ENCODE data around the gene KPNA5.
"Not testable (repeated sequence)": the region's sequence is repeated elsewhere in the genome, so short reads cannot be mapped to it uniquely, and the experiment has no call there.

Gene KPNA5

GRCh38 chr6:116705917-116706316 is 24.9 kb downstream of the KPNA5 start:
- no peak for DNase-seq

DNA sequence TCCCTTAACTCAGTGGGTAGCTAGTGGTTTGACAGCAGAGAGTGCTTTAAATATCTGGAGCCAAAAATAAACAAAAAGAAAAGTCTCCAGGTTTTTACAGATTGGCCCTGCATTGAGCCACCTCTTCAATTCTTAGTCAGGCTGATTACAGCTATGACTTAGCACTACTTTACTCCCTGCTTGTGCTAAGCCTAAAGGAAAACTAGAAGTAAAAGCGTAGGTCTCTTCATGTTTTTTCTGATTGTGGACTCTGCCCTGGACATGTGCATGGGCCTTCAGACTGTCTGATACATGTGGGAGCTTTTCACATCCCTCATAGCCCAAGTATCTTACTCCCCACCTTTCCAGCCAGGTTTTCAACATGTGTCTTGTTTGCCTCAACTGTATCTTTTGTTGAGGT is 33.3 kb downstream of the KPNA5 start:
- DNase-seq: no peak

DNA sequence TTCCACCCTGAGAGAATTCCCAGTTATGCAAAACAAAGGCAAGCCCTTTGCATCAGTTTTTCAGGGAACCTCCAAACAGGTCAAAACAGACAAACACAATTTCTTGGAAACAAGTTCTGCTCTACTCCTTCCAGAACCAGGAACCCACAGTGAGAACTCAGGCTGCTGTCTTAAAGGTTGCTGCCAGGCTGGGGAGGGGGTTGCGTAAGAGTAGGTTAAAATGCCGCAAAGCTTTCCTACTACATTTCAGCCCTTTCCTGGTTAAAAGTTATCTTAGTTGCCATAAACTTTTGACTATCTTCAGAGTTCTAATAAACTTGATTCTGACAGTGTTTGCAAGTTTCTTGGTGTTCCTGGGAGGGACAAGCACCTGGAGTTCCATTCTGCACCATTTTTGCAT is 33.8 kb downstream of the KPNA5 start:
- DNase-seq: no peak

- no peak for DNase-seq
Observed at GRCh38 chr6:116726947-116727346, 45.9 kb downstream of the KPNA5 start.

DNA sequence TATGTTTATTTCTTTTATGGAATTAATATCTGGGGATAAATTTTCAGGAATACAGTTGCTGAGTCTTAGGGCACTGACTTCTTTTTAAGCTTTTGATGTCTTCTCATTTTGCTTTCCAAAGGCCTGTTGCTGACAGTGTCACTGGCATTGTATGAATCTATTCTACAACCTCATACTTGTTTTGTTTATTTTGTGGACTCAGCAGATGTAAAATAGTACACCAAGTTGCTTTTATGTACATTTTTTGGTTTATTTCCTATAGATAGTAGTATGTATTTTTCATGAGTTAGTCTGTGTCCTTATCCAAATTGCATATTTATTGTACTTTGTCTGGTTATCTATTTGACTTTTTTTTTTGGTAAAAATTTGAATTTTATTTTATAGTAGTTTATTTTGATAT is 49.5 kb downstream of the KPNA5 start:
- no peak for DNase-seq

- no peak for DNase-seq
Observed at GRCh38 chr6:116737004-116737403, 56.0 kb downstream of the KPNA5 start.

DNA sequence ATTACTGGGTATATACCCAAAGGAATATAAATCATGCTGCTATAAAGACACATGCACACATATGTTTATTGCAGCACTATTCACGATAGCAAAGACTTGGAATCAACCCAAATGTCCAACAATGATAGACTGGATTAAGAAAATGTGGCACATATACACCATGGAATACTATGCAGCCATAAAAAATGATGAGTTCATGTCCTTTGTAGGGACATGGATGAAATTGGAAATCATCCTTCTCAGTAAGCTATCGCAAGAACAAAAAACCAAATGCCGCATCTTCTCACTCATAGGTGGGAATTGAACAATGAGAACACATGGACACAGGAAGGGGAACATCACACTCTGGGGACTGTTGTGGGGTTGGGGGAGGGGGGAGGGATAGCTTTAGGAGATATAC is 59.5 kb downstream of the KPNA5 start:
- DNase-seq: not testable (repeated sequence)

GRCh38 chr6:116741571-116741970 is 60.6 kb downstream of the KPNA5 start:
- no peak for DNase-seq

- DNase-seq: no peak
Observed at GRCh38 chr6:116745176-116745575, 64.2 kb downstream of the KPNA5 start.

GRCh38 chr6:116761779-116762178 is 80.8 kb downstream of the KPNA5 start:
- no peak for DNase-seq

GRCh38 chr6:116762235-116762634 is 81.2 kb downstream of the KPNA5 start:
- DNase-seq: no peak

DNA sequence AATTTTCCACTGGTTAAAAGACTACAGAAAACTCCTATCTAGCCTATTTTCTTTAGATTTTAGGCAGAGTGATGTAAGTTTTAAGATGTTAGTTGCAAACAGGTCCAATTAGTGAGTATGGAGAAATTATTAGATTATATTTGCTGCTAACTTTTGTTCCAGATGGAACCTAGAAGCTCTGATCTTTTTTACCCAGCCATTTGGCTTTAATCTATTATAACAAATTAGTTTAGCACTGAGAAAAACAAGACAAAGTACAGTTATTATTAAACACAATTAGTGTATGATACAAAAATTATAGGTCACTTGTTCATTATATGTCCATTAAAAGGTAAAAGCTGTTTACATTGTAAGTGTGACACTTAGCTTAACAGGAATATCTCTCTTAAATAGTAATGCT is 82.0 kb downstream of the KPNA5 start:
- DNase-seq: no peak

GRCh38 chr6:116763906-116764628 is 83.1 kb downstream of the KPNA5 start:
- no peak for DNase-seq

DNA sequence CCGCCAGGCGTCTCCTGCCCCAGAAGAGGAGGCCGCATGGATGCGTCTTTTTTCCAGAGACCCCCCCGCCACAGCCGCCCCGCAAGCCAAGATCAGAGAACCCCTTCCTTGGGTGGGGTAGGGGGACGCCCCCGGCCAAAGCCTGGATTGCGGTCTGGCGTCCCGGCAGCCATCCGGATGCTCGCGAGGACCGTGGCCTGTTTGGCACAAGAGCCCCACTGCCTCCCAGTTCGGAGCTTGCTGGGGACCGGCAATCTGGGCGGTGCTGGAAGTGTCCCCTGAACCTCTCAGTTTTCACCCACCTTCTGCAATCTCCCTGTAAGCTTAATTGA is 83.6 kb downstream of the KPNA5 start:
- DNase-seq: no peak

DNA sequence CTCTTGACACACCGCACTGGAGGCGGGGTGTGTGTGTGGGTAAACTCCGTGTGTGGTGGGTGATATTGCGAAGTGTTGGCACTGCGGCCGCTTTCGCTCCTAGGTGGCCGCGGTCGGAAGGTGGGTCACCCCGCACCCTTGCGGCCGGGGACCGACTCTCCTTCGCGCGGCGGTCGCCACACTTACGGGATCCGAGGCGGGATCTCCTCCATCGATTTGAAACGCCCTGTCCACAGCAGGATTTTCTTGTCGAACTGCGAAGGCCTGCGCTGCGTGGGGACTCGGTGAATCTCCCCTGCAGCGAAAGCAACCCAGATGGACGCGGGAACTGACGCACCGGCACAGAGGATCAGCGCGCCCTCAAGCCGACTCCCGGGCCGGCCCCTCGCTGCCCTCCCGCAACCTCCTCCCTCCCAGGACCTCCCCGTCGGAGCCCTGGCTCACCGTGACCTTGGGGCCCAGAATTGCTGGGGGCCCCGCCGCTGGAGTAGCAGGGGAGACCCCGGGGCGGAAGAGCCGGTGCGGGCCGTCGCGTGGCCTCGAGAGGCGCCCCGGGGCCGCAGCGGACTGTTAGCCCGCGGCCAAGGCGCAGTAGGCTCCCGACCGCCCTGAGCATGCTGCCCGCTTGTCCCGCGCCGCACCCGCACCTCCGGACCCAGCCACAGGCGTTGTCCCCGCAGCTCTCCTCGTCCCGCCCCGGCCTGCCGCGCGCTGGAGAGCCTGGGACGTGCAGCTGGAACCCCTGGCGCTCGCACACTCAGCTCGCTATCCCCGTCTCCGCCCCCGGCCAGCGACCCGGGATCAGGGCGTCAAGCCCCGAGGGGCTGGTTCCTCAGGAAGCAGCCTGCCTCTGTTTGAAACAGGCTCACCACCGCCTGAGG is 84.2 kb downstream of the KPNA5 start, which contains the start of gene FAM162B:
Gene FAM162B (minus strand): TSS at position 759 of the 881 bp plus-strand sequence. CDS start 143 bp downstream, at position 616.
- no peak for DNase-seq

DNA sequence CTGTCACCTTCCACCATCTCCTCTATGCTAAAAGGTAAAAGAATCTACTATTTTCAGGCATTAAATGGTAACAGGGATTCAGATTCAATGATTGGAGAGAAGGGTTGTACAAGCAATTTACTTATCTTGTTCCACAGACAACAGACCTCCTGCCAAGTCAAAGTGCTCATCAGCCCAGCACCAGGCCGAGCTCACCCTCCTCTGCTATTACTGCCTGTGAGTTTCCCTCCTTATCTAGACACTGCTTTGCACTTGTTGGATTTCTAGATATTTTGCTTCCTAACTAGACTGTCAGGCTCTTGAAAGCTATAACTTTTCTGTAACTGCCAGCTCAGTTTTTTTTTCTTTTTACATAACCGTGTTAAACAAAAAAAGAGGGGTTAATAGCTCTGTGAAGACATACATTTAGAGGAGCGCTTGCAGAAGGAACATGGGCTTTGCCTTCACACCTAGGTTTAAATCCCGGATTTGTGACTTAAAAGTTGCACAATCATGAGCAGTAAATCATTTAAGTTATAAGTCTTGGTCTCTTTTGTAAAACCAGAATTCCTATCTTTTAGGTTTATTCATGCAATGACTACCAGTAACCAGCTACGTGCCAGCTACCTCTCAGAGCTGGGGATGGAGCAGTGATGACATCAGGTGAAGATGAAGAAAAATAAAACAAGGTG is 85.6 kb downstream of the KPNA5 start:
- no peak for DNase-seq

DNA sequence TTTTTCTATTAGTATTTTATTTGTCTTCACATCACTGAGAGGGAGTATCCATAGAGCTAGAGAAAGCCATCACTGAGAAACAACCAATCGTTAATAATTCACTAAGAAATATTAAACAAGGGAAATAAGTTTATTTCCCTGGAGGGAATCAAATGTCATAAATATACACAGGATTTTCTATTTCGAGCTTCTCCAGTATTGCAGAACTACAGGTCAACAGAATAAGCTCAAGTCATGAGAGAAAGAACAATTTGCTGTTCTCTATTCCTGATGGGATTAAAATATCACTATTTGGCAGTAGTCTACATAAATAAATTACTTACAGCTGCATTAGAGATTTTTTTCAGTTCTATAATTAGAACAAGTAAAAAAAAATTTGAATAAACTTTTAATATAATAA is 86.7 kb downstream of the KPNA5 start:
- no peak for DNase-seq

GRCh38 chr6:116772450-116772849 is 91.4 kb downstream of the KPNA5 start:
- DNase-seq: no peak

- no peak for DNase-seq
Observed at GRCh38 chr6:116773886-116774285, 92.9 kb downstream of the KPNA5 start.

DNA sequence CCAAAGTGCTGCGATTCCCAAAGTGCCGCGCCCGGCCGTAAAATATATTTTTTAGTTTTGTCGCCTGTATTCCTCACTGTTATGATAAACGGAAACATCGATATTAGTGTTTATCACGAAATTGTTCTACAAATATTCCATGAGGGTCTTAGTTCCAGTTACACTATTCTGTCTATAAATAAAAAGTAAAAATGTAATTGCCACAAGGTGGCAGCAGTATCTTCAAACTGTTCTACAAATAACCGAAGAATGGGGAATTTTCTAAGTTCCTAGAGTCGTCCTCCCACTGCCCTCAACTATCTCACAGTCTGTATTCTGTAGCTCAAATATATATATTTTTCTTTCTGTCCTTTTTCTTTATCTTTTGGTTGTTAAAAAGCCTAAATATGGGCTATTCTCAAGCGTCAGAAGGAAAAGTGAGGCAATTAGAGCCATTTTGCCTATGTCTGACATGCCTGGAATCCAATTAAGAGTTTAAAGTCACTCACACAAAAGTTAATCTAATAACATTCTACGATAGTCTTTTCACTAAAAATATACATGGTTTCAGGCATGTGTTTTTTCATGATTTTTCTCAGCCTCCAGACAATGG is 98.7 kb downstream of the KPNA5 start:
- DNase-seq: no peak

GRCh38 chr6:116783852-116784251 is 102.8 kb downstream of the KPNA5 start:
- DNase-seq: no peak

Data from activated effector memory CD4-positive, alpha-beta T cell treated with anti-CD3 and anti-CD28 coated beads, Interleukin-2, amount 50 U/mL, for 16 hours (primary cell).